Activated CD8-positive, alpha-beta memory T cell treated with anti-CD3 and anti-CD28 coated beads, Interleukin-2, amount 10 ng/mL, durations not matched to agents 7 days and 5 days (primary cell): ENCODE data around the gene H2BW1. TPM values are rescaled to one million over a fixed set of nuclear protein-coding genes. Genes with fewer than 3 reads are reported as not detected.
"Not testable (repeated sequence)": the region's sequence is repeated elsewhere in the genome, so short reads cannot be mapped to it uniquely, and the experiment has no call there.

Experiments used
- ATAC-seq: fragments of 150-1000 bp; cut with Tn5 transposase; one replicate; pipeline ENCODE4 v1.10.0; 2021; ENCODE audit warnings: moderate library complexity
- CTCF ChIA-PET: fragments of 350-600 bp; sonication (Branson Sonifier 250); formaldehyde crosslinking; loops from one replicate; lab custom pipeline; 2021; ENCODE audit warnings: antibody characterized with exemption; lab: Charles Lee
- DNase-seq: peaks from one replicate; pipeline ENCODE4 v3.0.0-alpha.2; 2020
- H3K27ac Mint-ChIP-seq: one replicate; pipeline ENCODE4 v1.8.0; 2021; ENCODE audit warnings: mild to moderate bottlenecking, mixed read lengths
- H3K27me3 Mint-ChIP-seq: one replicate; pipeline ENCODE4 v1.8.0; 2021; ENCODE audit warnings: mixed read lengths
- H3K36me3 Mint-ChIP-seq: one replicate; pipeline ENCODE4 v1.8.0; 2021; ENCODE audit warnings: mild to moderate bottlenecking, mixed read lengths
- H3K4me1 Mint-ChIP-seq: one replicate; pipeline ENCODE4 v1.8.0; 2021; ENCODE audit warnings: mixed read lengths
- H3K4me3 Mint-ChIP-seq: one replicate; pipeline ENCODE4 v1.8.0; 2021; ENCODE audit warnings: mild to moderate bottlenecking, moderate library complexity, mixed read lengths
- H3K9me3 Mint-ChIP-seq: one replicate; pipeline ENCODE4 v1.8.0; 2022; ENCODE audit warnings: low read depth, mixed read lengths
- total RNA-seq, 2 experiments: library from RNA; stranded (reverse); gene quantifications; one replicate each; pipeline ENCODE4 v1.2.3, GENCODE V29; 2021

The H2BW1 gene
- total RNA-seq, 2 experiments from 2014 or later: not detected

GRCh38 chrX:103962411-103963278 is 50.9 kb downstream of the H2BW1 start, which contains the start of gene TMSB15B:
TMSB15B (plus strand) TSS chrX:103962627.
- DNase-seq, H3K4me1 Mint-ChIP-seq, H3K27ac Mint-ChIP-seq, CTCF ChIA-PET, H3K4me3 Mint-ChIP-seq, H3K27me3 Mint-ChIP-seq, H3K9me3 Mint-ChIP-seq, H3K36me3 Mint-ChIP-seq: not testable (repeated sequence)
- ATAC-seq: peak; percentile 98

Other genes with a start within 250 kb of the H2BW1 start
- gene PLP1, start 236.9 kb downstream of the H2BW1 start, total RNA-seq: not detected
- gene RAB9B, start 181.5 kb downstream of the H2BW1 start, total RNA-seq: under 1 TPM; 0.19 to 0.26 TPM
- gene TMSB15B, start 51.1 kb downstream of the H2BW1 start, total RNA-seq: 10 to 100 TPM in 1 of 2 experiments, 1 to 10 TPM in 1; 9.3 to 10.5 TPM
- gene H2BW2, start 26.2 kb upstream of the H2BW1 start, total RNA-seq: not detected
- gene TMSB15C, start 62.5 kb upstream of the H2BW1 start, total RNA-seq: 1 to 10 TPM; 4.6 TPM
- gene ZCCHC18, start 98.8 kb upstream of the H2BW1 start, total RNA-seq: 1 to 10 TPM; 3.3 to 3.9 TPM
- gene SLC25A53, start 143.3 kb upstream of the H2BW1 start, total RNA-seq: 1 to 10 TPM; 7.4 to 9.6 TPM
- 10 to 100 TPM; 11.9 to 12.1 TPM for gene FAM199X, start 152.7 kb upstream of the H2BW1 start, total RNA-seq
- gene ESX1, start 241.2 kb upstream of the H2BW1 start, total RNA-seq: not detected